NT2/D1 (cell line): Measurements from ENCODE around the gene PCDHA4.

Source experiments
- SUZ12 ChIP-seq: IDR thresholded peaks from 2 replicates; pipeline ENCODE4 v1.6.1; 2011; ENCODE audit not compliant: insufficient read length, insufficient read depth; ENCODE audit errors: extremely low read depth
- YY1 ChIP-seq: IDR thresholded peaks from 2 replicates; pipeline ENCODE4 v1.6.1; 2011; ENCODE audit not compliant: insufficient read length, insufficient read depth
- ZNF274 ChIP-seq: IDR thresholded peaks from 2 replicates; pipeline ENCODE4 v1.6.1; 2011; ENCODE audit warnings: mild to moderate bottlenecking, low read depth, low read length

GRCh38 chr5:140785905-140786686 lies 20.8 kb upstream of the PCDHA4 start, which contains the start of gene PCDHA1:
- no peak for TF ChIP-seq YY1
- no peak for TF ChIP-seq ZNF274
- no peak for TF ChIP-seq SUZ12
